Neural cell (in vitro differentiated cells): ENCODE data around the gene PIK3R6.

Experiments
- EP300 ChIP-seq: fragments of 450-650 bp; conservative IDR thresholded peaks from 2 replicates; pipeline ENCODE4 v1.6.1; 2014; ENCODE audit warnings: antibody characterized with exemption, mild to moderate bottlenecking, moderate library complexity; ENCODE audit not compliant: poor library complexity, severe bottlenecking
- EZH2 ChIP-seq: fragments of 200-600, 300-800 bp; shearing (Covaris generic), sonication (generic); IDR thresholded peaks from 2 replicates; pipeline ENCODE4 v1.6.1; 2014; ENCODE audit warnings: antibody characterized with exemption, low read length, borderline replicate concordance, mild to moderate bottlenecking; ENCODE audit not compliant: insufficient read depth, poor library complexity, severe bottlenecking
- MXI1 ChIP-seq: fragments of 450-650 bp; conservative IDR thresholded peaks from 2 replicates; pipeline ENCODE4 v1.6.1; 2014; ENCODE audit warnings: antibody characterized with exemption, mild to moderate bottlenecking; ENCODE audit not compliant: poor library complexity, severe bottlenecking
- POLR2AphosphoS5 ChIP-seq: IDR thresholded peaks from 2 replicates; pipeline ENCODE4 v1.6.1; 2012
- TAF1 ChIP-seq: IDR thresholded peaks from 2 replicates; pipeline ENCODE4 v1.6.1; 2012; ENCODE audit warnings: low read depth
- TF ChIP-seq, protein P1 (sequence below): fragments of 450-650 bp; IDR thresholded peaks from 2 replicates; pipeline ENCODE4 v1.5.1; 2014; ENCODE audit warnings: antibody characterized with exemption, mild to moderate bottlenecking, moderate library complexity; ENCODE audit not compliant: poor library complexity, severe bottlenecking

- no peak for TF ChIP-seq EP300
- TF ChIP-seq, protein P1, sequence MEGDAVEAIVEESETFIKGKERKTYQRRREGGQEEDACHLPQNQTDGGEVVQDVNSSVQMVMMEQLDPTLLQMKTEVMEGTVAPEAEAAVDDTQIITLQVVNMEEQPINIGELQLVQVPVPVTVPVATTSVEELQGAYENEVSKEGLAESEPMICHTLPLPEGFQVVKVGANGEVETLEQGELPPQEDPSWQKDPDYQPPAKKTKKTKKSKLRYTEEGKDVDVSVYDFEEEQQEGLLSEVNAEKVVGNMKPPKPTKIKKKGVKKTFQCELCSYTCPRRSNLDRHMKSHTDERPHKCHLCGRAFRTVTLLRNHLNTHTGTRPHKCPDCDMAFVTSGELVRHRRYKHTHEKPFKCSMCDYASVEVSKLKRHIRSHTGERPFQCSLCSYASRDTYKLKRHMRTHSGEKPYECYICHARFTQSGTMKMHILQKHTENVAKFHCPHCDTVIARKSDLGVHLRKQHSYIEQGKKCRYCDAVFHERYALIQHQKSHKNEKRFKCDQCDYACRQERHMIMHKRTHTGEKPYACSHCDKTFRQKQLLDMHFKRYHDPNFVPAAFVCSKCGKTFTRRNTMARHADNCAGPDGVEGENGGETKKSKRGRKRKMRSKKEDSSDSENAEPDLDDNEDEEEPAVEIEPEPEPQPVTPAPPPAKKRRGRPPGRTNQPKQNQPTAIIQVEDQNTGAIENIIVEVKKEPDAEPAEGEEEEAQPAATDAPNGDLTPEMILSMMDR: no peak
- no peak for TF ChIP-seq MXI1
- no peak for TF ChIP-seq TAF1
- no peak for TF ChIP-seq POLR2AphosphoS5
- no peak for TF ChIP-seq EZH2
These were observed 39.0 kb downstream of the PIK3R6 start for GRCh38 chr17:8828517-8828875.
